ENCODE results near the gene ZNRF1. TPM values are rescaled to one million over a fixed set of nuclear protein-coding genes. Genes with fewer than 3 reads are reported as not detected.
A peak's percentile ranks its signal among the peaks of the same experiment; 100 is the strongest.
"Not testable (repeated sequence)": the region's sequence is repeated elsewhere in the genome, so short reads cannot be mapped to it uniquely, and the experiment has no call there.

ZNRF1 gene
- total RNA-seq, 1 donor from 2014 or later, result 46.8 TPM

- Mint-ChIP-seq H3K27ac (peak overlapping the region; percentile 72), H3K4me3 (no peak overlapping the region), H3K4me1 (peaks cover 35% of the 10 kb centered on the region), H3K9me3 (peaks cover 4% of the 10 kb centered on the region), H3K36me3 (ENCODE audit: low read depth) (peaks cover 17% of the 10 kb centered on the region), H3K27me3 (no peaks in the 10 kb centered on the region)
- intact Hi-C loops (cut with micrococcal nuclease), result loop anchor here (10.0 kb wide), 1 partner anchor 1924 kb away; no protein-coding TSS in a partner anchor
- DNase-seq, result no peak
These were observed 11.6 kb downstream of the ZNRF1 start for GRCh38 chr16:75010427-75010826.

- Mint-ChIP-seq H3K27me3 (no peaks in the 10 kb centered on the region), H3K9me3 (peaks cover 4% of the 10 kb centered on the region), H3K36me3 (ENCODE audit: low read depth) (peaks cover 22% of the 10 kb centered on the region), H3K4me1 (peaks cover 37% of the 10 kb centered on the region), H3K27ac (peak overlapping the region; percentile 93), H3K4me3 (peak overlapping the region; percentile 67)
- intact Hi-C loops (cut with micrococcal nuclease), result loop anchor here (1.0 to 10.0 kb wide), 6 partner anchors 12 to 1923 kb away; no protein-coding TSS in a partner anchor
- peak; percentile 80 for DNase-seq
These were observed 12.9 kb downstream of the ZNRF1 start for GRCh38 chr16:75011634-75012307.

GRCh38 chr16:75012380-75013081, 13.7 kb downstream of the ZNRF1 start:
- Mint-ChIP-seq H3K4me1 (peaks cover 39% of the 10 kb centered on the region), H3K27me3 (no peaks in the 10 kb centered on the region), H3K27ac (peak overlapping the region; percentile 93), H3K4me3 (peak overlapping the region; percentile 67), H3K9me3 (peaks cover 4% of the 10 kb centered on the region), H3K36me3 (ENCODE audit: low read depth) (peaks cover 21% of the 10 kb centered on the region)
- DNase-seq, result no peak
- intact Hi-C loops (cut with micrococcal nuclease), result loop anchor here (1.0 to 10.0 kb wide), 6 partner anchors 11 to 1922 kb away; no protein-coding TSS in a partner anchor

DNA sequence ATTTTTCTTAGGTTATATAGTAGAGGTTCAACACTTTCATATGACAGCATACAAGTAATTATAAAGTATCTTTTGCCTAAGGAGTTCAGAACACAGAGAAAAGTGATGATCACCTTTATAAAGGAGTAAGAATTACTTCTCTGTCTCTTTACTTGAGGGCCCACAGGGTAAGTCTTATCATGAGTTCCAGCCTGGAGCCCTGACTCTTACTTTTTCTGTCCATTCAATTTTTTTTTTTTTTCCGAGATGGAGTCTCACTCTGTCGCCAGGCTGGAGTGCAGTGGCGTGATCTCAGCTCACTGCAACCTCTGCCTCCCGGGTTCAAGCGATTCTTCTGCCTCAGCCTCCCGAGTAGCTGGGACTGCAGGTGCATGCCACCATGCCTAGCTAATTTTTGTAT, 14.3 kb downstream of the ZNRF1 start:
- Mint-ChIP-seq H3K27ac (peak overlapping the region; percentile 93), H3K4me3 (peak overlapping the region; percentile 40)
- intact Hi-C loops (cut with micrococcal nuclease), result loop anchor here (2.0 to 10.0 kb wide), 2 partner anchors 62 to 1922 kb away; no protein-coding TSS in a partner anchor

DNA sequence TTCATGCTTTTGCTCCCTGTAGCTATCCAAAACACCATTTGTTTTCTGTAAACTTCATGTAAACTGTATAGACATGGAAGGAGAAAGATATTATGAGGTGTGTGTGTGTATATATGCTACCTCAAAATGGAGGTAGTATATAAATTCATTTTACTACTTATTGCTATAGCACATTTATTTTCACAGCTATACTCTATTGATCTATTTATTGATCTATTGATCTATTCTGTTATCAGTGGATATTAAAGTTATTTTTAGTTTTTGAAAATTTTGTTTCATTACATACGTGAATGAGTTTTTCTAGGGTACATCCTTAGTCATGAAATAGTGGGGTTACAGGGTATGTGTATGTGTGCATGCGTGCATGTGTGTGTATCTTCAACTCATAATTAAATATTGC, 15.5 kb downstream of the ZNRF1 start:
- no peak for DNase-seq
- intact Hi-C loops (cut with micrococcal nuclease), result loop anchor here (10.0 kb wide), 1 partner anchor 1920 kb away; no protein-coding TSS in a partner anchor
- Mint-ChIP-seq H3K27me3 (no peaks in the 10 kb centered on the region), H3K9me3 (peaks cover 4% of the 10 kb centered on the region), H3K4me1 (peaks cover 34% of the 10 kb centered on the region), H3K27ac (no peak overlapping the region), H3K36me3 (ENCODE audit: low read depth) (peaks cover 19% of the 10 kb centered on the region), H3K4me3 (no peak overlapping the region)

More for the DNA sequence above, 14.3 kb downstream of the ZNRF1 start:
- H3K27me3 Mint-ChIP-seq, DNase-seq, H3K9me3 Mint-ChIP-seq: not testable (repeated sequence)
- peaks cover 23% of the 10 kb centered on the region for H3K36me3 Mint-ChIP-seq (ENCODE audit: low read depth)
- H3K4me1 Mint-ChIP-seq, result peaks cover 40% of the 10 kb centered on the region

DNA sequence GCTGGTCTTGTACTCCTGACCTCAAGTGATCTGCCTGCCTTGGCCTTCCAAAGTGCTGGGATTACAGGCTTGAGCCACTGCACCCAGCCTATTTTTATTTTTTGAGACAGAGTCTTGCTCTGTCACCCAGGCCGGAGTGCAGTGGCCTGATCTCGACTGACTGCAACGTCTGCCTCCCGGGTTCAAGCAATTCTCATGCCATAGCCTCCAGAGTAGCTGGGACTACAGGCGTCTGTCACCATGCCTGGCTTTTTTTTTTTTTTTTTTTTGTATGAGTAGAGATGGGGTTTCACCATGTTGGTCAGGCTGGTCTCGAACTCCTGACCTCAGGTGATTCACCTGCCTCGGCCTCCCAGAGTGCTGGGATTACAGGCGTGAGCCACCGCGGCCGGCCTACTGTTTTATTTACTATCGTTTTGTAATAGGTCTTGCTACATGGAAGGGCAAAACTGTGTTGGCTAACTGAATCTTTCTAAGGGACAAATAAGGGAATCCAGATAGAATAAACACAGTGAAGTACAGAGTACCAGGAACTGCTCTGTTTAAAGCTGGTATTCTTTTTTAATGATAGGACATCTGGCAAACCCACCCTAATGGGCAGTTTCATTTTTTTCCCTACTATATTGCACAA, 17.7 kb downstream of the ZNRF1 start:
- not testable (repeated sequence) for DNase-seq, H3K27me3 Mint-ChIP-seq, H3K4me3 Mint-ChIP-seq, H3K27ac Mint-ChIP-seq, H3K9me3 Mint-ChIP-seq
- H3K4me1 Mint-ChIP-seq, result peaks cover 26% of the 10 kb centered on the region
- intact Hi-C loops (cut with micrococcal nuclease), result loop anchor here (10.0 kb wide), 1 partner anchor 1918 kb away; no protein-coding TSS in a partner anchor
- H3K36me3 Mint-ChIP-seq (ENCODE audit: low read depth), result peaks cover 37% of the 10 kb centered on the region

DNA sequence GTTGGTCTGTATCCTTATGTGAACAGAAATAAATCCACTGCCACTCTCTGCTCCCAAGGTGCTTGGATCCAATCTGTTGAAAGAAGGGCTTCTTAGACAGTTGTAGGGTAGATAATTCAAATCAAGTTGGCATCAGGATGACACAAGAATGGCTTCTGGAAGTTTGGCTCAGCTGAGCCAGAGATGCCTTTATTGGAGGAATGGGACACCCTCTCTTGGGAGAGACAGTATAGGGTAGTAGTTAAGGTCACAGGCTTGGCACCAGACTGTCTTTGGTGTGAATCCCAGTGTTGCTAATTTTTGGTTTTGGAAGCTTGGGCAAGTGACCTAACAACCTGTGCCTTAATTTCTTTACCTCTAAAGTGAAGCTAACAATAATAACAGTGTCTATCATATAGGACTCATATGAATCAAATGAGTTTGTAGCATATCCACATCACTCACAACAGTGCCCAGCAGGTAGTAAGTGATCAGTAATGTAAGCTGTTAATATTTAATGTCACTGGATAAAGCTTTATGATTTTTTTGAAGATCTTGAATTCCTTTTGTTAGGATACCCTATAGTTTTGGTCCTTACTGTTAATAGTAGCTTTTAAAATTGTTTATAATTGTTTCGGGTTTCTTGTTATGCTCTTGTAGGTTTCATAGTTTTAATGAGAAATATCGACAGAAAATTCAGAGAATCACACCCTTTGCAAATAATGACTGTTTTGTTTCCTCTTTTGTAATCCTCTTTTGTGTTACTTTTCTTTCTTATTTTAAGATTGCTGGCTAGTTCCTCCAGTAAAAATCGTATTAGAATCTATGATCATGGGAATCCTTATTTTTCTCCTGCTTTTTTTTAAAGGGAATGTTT, 19.1 kb downstream of the ZNRF1 start:
- no peak overlapping the region for H3K27ac Mint-ChIP-seq
- H3K4me1 Mint-ChIP-seq, result peaks cover 20% of the 10 kb centered on the region
- intact Hi-C loops (cut with micrococcal nuclease), result loop anchor here (10.0 kb wide), 1 partner anchor 1917 kb away; no protein-coding TSS in a partner anchor
- no peak for DNase-seq
- no peak overlapping the region for H3K4me3 Mint-ChIP-seq
- peaks cover 12% of the 10 kb centered on the region for H3K9me3 Mint-ChIP-seq
- H3K27me3 Mint-ChIP-seq, result no peaks in the 10 kb centered on the region
- peaks cover 45% of the 10 kb centered on the region for H3K36me3 Mint-ChIP-seq (ENCODE audit: low read depth)

GRCh38 chr16:75019007-75019406, 20.2 kb downstream of the ZNRF1 start:
- intact Hi-C loops (cut with micrococcal nuclease), result loop anchor here (10.0 kb wide), 1 partner anchor 1916 kb away; no protein-coding TSS in a partner anchor
- no peak overlapping the region for H3K27ac Mint-ChIP-seq
- H3K4me3 Mint-ChIP-seq, result no peak overlapping the region
- peaks cover 21% of the 10 kb centered on the region for H3K4me1 Mint-ChIP-seq
- H3K36me3 Mint-ChIP-seq (ENCODE audit: low read depth), result peaks cover 48% of the 10 kb centered on the region
- no peak for DNase-seq
- peaks cover 15% of the 10 kb centered on the region for H3K9me3 Mint-ChIP-seq
- H3K27me3 Mint-ChIP-seq, result no peaks in the 10 kb centered on the region

DNA sequence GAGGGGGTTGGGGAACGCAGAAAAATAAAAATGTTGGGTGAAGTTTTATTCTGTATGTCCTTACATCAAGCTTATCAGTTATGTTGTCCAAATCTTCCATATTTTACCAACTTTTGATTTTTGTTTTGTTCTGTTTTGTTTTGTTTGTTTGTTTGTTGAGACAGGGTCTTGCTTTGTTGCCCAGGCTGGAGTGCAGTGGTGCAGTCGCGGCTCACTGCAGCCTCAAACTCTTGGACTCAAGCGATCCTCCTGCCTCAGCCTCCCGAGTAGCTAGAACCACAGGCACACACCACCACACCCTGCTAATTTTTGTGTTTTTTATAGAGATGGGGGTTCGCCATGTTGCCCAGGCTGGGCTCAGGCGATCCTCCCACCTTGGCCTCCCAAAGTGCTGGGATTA, 20.8 kb downstream of the ZNRF1 start:
- no peak for DNase-seq
- intact Hi-C loops (cut with micrococcal nuclease), result loop anchor here (10.0 kb wide), 1 partner anchor 1915 kb away; no protein-coding TSS in a partner anchor
- H3K4me1 Mint-ChIP-seq, result peaks cover 25% of the 10 kb centered on the region
- peaks cover 46% of the 10 kb centered on the region for H3K36me3 Mint-ChIP-seq (ENCODE audit: low read depth)
- H3K27ac Mint-ChIP-seq, result no peak overlapping the region
- no peak overlapping the region for H3K4me3 Mint-ChIP-seq
- no peaks in the 10 kb centered on the region for H3K27me3 Mint-ChIP-seq
- peaks cover 15% of the 10 kb centered on the region for H3K9me3 Mint-ChIP-seq

GRCh38 chr16:75021410-75021809, 22.6 kb downstream of the ZNRF1 start:
- intact Hi-C loops (cut with micrococcal nuclease), result no loop called here
- H3K4me1 Mint-ChIP-seq, result peaks cover 32% of the 10 kb centered on the region
- H3K9me3 Mint-ChIP-seq, result peaks cover 15% of the 10 kb centered on the region
- H3K36me3 Mint-ChIP-seq (ENCODE audit: low read depth), result peaks cover 42% of the 10 kb centered on the region
- H3K27me3 Mint-ChIP-seq, result no peaks in the 10 kb centered on the region
- no peak overlapping the region for H3K4me3 Mint-ChIP-seq
- no peak for DNase-seq
- H3K27ac Mint-ChIP-seq, result no peak overlapping the region

DNA sequence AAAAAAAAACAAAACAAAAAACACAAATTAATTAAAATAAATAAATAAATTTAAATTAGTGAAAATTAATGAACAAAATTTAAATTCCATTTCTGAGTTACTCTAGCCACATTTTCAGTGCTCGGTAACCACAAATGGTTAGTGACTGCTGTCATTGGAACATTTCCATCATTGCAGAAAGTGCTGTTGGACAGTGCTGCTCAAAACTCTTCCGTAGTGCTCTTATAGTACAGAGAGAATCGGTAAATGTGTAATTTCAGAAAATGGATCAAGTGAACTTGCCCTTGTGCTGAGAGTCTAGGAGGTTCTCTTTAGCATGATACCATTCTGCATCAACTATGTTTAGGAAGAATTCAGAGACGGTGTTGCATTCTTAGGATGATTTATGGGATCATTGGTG, 23.7 kb downstream of the ZNRF1 start:
- DNase-seq, result no peak
- H3K36me3 Mint-ChIP-seq (ENCODE audit: low read depth), result peaks cover 35% of the 10 kb centered on the region
- H3K4me1 Mint-ChIP-seq, result peaks cover 28% of the 10 kb centered on the region
- H3K27me3 Mint-ChIP-seq, result no peaks in the 10 kb centered on the region
- intact Hi-C loops (cut with micrococcal nuclease), result no loop called here
- peak overlapping the region; percentile 65 for H3K4me3 Mint-ChIP-seq
- H3K9me3 Mint-ChIP-seq, result peaks cover 15% of the 10 kb centered on the region
- peak overlapping the region; percentile 83 for H3K27ac Mint-ChIP-seq

GRCh38 chr16:75023009-75023408, 24.2 kb downstream of the ZNRF1 start:
- peaks cover 34% of the 10 kb centered on the region for H3K36me3 Mint-ChIP-seq (ENCODE audit: low read depth)
- peaks cover 15% of the 10 kb centered on the region for H3K9me3 Mint-ChIP-seq
- H3K27ac Mint-ChIP-seq, result peak overlapping the region; percentile 83
- no peak for DNase-seq
- intact Hi-C loops (cut with micrococcal nuclease), result loop anchor here (1.0 kb wide), 1 partner anchor 11 kb away; no protein-coding TSS in a partner anchor
- H3K4me1 Mint-ChIP-seq, result peaks cover 27% of the 10 kb centered on the region
- H3K4me3 Mint-ChIP-seq, result peak overlapping the region; percentile 65
- no peaks in the 10 kb centered on the region for H3K27me3 Mint-ChIP-seq

- Mint-ChIP-seq H3K4me1 (peaks cover 25% of the 10 kb centered on the region), H3K4me3 (no peak overlapping the region), H3K9me3 (peaks cover 15% of the 10 kb centered on the region), H3K36me3 (ENCODE audit: low read depth) (peaks cover 30% of the 10 kb centered on the region), H3K27ac (peak overlapping the region; percentile 22), H3K27me3 (no peaks in the 10 kb centered on the region)
- no peak for DNase-seq
- intact Hi-C loops (cut with micrococcal nuclease), result no loop called here
These were observed 25.4 kb downstream of the ZNRF1 start for GRCh38 chr16:75024182-75024581.

Measured in activated CD4-positive, alpha-beta T cell treated with anti-CD3 and anti-CD28 coated beads, Interleukin-2, amount 10 ng/mL, durations not matched to agents 24 days and 14 days (primary cell).